Measurements from ENCODE around the gene TTLL7.

DNA sequence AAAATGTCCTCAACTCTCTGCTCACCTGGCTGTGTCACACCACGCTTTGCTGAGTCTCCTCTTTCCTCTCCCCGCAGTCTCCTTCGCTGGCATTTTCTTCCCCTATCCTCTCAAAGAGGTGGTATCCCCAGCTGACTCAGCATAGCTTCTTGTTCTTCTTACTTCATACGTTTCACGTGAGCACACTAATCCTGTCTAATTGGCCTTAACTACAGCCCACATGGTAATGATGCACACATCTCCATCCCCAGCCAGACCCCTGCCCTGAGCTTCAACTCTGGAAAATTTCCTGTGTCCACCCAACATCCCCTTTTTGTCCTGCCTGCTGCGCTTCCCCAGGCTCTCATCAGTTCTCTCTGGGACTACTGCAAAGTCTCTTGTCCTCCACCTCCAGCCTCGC lies 169.8 kb downstream of the TTLL7 start:
- TF ChIP-seq, protein P1, sequence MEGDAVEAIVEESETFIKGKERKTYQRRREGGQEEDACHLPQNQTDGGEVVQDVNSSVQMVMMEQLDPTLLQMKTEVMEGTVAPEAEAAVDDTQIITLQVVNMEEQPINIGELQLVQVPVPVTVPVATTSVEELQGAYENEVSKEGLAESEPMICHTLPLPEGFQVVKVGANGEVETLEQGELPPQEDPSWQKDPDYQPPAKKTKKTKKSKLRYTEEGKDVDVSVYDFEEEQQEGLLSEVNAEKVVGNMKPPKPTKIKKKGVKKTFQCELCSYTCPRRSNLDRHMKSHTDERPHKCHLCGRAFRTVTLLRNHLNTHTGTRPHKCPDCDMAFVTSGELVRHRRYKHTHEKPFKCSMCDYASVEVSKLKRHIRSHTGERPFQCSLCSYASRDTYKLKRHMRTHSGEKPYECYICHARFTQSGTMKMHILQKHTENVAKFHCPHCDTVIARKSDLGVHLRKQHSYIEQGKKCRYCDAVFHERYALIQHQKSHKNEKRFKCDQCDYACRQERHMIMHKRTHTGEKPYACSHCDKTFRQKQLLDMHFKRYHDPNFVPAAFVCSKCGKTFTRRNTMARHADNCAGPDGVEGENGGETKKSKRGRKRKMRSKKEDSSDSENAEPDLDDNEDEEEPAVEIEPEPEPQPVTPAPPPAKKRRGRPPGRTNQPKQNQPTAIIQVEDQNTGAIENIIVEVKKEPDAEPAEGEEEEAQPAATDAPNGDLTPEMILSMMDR (IDR thresholded peaks at IDR 0.05; ENCODE audit: insufficient read depth, low read length, poor library complexity, severe bottlenecking), result no peak
- TF ChIP-seq EZH2phosphoT487 (conservative IDR thresholded peaks at IDR 0.05; ENCODE audit: low read length), result no peak
